Measurements from ENCODE around the gene ARFGAP2. TPM values are rescaled to one million over a fixed set of nuclear protein-coding genes. Genes with fewer than 3 reads are reported as not detected.
"Not testable (repeated sequence)": the region's sequence is repeated elsewhere in the genome, so short reads cannot be mapped to it uniquely, and the experiment has no call there.

ARFGAP2 gene
- total RNA-seq, 1 donor from 2014 or later = 73.6 TPM

DNA sequence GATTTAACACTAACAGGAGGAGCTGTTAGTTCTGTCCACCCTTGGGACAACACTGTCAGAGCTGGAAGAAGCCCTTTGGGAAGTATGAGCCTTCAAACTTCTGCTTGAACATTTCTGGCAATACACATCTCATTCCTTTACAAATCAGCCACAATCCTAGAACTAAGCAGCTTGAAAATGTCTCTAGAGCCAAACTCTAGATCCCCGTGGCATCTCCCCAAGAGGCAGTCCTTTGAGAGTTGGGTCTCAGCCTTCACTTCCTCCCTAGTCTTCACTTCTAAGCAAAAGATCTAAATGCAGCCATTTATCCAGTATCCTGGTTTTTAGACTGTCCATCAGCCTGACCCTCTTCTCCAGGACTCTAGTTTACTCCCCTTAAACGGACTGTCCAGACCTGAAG, 26.9 kb downstream of the ARFGAP2 start:
- no peak for DNase-seq (ENCODE audit: low read depth in 2 of 2)

- DNase-seq (ENCODE audit: low read depth in 2 of 2) = peak in 1 of 2 donors; percentile 25
These were observed 27.7 kb downstream of the ARFGAP2 start for GRCh38 chr11:47148903-47149531.

DNA sequence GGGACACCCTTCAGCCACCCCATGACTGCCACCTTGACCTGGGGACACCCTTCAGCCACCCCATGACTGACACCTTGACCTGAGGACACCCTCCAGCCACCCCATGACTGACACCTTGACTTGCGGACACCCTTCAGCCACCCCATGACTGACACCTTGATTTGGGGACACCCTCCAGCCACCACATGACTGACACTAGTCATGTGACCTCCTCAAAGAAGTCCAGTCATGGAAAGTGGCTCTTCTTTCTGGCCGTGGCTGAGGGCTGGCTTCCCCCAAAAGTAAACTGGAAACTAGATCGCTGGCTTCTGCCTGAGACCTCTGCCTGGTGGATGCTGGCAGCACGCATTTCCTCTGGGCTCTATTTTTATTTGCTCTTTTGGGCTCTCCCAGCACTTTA, 28.4 kb downstream of the ARFGAP2 start:
- DNase-seq (ENCODE audit: low read depth in 2 of 2) = no peak

- DNase-seq (ENCODE audit: low read depth in 2 of 2) = no peak
These were observed 29.0 kb downstream of the ARFGAP2 start for GRCh38 chr11:47147681-47148080.

DNA sequence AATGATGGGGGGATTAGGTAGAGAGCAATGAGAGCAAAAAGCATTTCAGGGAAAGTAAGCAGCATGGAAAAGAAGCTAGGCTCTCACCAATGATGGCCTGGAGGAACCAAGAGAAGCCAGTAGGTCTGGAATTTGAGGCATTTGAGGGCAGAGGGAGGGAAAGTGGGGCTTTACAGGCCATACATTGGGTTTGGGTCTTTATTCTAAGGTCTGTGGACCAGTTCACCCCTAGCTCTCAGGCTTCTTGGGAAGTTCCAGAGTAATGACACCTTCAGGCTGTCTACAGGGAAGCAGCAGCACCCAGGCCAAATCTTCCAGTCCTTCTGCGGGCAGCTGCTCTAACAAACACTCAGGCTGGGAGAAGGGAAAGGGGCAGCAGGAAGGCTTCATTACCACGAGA, 29.4 kb downstream of the ARFGAP2 start:
- DNase-seq (ENCODE audit: low read depth in 2 of 2) = no peak

- no peak for DNase-seq (ENCODE audit: low read depth in 2 of 2)
These were observed 32.1 kb downstream of the ARFGAP2 start for GRCh38 chr11:47144541-47144940.

DNA sequence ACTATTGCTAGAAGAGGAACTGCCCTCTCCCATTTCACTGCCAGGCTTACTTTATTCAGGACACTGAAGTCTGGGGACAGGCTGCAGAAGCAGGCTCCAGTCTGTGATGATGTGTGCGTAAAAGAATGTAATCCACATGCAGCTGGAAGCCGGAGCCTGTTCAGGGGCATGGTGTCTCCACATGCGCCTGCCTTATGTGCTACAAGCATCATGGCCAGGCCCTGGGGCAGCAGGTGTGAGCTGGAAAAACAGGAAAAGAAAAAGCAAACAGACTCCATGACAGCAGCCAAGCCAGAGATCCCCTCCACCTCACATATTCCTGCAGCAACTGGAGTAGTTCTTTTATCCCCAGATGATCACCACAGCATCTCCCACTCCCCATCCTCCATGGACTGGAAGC, 33.4 kb downstream of the ARFGAP2 start:
- peak in 1 of 2 donors; percentile 49 for DNase-seq (ENCODE audit: low read depth in 2 of 2)

DNA sequence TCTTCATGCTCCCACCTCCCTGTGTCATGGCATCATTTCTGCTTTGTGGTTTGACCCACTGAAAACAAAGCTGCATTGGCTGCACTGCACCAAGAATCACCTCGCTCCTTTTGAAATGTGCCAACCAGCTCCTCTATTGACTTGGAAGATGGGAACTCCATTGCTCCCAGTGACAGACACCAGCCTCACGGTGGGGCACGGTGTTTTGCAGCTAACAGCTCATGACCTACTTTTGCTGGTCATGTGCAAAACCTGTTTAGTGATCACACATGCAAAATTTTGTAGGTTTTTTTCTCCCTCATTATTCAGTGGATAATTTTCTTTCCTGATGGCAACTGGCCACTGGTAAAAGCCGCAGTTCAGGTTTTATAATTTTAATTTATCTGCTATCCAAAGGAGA, 36.8 kb downstream of the ARFGAP2 start:
- DNase-seq (ENCODE audit: low read depth in 2 of 2) = no peak

- DNase-seq (ENCODE audit: low read depth in 2 of 2) = no peak
These were observed 39.2 kb downstream of the ARFGAP2 start for GRCh38 chr11:47137476-47137875.

DNA sequence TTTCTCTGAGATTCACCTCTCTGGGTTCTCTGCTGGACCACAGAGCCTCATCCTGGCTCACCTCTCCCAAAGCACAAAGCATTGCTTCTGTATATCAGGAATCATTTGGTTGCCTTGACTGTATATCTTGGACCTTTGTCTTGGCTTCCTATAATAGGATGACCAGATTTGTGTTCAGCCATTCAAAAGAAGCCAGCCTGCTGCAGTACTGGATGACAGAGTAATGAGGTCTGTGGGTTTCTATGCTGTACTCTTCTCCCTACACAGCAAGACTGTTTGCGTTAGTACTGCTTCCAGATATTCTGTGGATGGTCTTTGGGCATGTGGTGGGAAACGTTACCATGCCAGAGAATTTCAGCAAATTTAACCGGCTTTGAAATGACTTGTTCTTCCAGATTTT, 39.8 kb downstream of the ARFGAP2 start:
- no peak for DNase-seq (ENCODE audit: low read depth in 2 of 2)

- no peak for DNase-seq (ENCODE audit: low read depth in 2 of 2)
These were observed 40.4 kb downstream of the ARFGAP2 start for GRCh38 chr11:47136327-47136726.

- DNase-seq (ENCODE audit: low read depth in 2 of 2) = no peak
These were observed 43.7 kb downstream of the ARFGAP2 start for GRCh38 chr11:47132981-47133380.

DNA sequence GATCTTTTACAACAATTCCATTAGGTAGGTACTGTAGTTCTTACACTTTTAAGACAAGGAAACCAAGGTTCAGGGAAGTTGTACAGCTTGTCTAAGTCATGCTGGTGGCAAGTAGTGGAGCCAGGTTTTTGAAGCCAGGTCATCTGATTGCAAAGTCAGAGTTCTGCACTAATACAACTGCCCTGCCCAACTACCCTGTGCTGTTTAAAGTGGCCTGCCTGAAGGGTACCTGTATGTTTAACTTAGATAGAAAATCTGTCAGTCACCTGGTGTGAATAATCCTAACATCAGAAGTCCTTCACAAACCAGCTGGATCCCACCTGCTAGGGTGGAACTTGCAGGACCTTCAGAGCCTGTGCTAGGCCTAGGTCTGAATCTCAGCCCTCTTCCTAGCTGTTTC, 44.2 kb downstream of the ARFGAP2 start:
- no peak for DNase-seq (ENCODE audit: low read depth in 2 of 2)

DNA sequence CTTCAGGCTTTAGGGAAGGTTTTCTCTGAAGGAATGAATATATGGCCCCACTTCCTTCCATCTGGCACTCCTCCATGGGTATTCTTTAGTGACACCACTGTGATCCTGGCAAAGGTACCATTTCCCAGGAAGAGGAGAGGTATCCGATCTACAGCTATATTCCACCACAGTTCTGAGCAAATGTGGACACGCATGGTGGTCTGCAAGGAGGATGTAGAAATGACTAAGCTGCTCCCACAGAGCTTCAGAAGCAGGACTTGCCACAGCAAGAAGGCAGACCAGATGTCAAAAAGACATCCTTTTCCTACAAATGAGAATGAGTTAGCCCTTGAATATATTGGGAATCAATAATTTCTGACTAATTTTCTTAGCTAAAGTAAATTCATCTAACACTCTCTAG, 45.5 kb downstream of the ARFGAP2 start:
- DNase-seq (ENCODE audit: low read depth in 2 of 2) = no peak

DNA sequence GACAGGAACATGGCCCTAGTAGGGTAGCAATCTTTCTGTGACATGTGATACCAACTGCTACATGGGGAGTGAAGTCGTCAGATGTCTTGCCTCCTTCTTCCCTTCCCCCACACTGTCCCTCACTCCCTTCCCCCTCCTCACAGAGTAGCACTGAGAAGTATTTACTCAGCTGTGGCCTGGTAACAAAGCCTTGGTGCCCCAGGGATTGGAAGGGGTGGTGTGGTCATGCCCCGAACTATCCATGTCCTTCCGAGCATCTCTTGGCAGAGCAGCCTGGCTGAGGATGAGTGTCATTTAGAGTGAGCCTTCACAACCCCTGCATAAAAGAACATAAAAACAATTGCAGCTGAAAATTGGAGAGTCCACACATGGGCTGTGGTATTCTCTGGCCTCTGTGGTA, 46.1 kb downstream of the ARFGAP2 start:
- no peak for DNase-seq (ENCODE audit: low read depth in 2 of 2)

- DNase-seq (ENCODE audit: low read depth in 2 of 2) = no peak
These were observed 49.5 kb downstream of the ARFGAP2 start for GRCh38 chr11:47127213-47127612.

DNA sequence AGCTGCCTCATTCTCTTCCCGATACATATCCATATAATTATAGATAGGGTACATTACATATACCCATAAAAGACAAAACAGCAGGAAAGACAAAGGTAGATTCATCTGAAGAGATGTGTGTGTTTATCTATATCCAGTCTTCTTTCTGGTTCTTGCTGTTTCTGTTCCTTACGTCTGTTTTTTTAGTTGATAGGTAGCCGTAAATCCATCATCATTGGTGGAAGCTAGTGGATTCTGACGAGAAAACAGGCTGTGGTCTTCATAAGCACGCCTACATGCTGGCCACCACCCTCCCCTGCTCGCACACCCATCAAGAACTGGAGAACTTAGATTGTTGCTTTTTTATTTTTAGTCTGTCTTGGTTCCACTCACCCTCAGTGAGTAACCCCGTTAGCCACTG, 51.6 kb downstream of the ARFGAP2 start:
- DNase-seq (ENCODE audit: low read depth in 2 of 2) = no peak

DNA sequence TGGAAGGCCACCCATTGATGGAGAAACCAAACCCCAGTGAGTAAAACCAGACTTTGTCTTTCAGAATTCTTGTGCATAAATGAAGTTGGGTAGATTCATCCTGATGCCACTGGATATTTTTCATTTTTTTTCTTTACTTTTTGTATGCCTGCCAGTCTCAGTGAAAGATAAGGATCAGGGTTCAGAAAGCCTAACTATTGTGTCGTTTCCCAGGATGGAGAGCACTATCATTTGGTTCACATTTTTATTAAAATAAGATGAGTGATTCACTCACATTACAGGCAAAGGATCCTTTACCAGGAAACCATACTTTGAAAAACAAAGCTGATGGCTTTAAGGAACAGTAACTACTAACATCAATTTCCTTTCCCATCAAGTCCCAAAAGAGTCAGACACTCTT, 52.0 kb downstream of the ARFGAP2 start:
- DNase-seq (ENCODE audit: low read depth in 2 of 2) = no peak

- no peak for DNase-seq (ENCODE audit: low read depth in 2 of 2)
These were observed 53.6 kb downstream of the ARFGAP2 start for GRCh38 chr11:47123094-47123493.

DNA sequence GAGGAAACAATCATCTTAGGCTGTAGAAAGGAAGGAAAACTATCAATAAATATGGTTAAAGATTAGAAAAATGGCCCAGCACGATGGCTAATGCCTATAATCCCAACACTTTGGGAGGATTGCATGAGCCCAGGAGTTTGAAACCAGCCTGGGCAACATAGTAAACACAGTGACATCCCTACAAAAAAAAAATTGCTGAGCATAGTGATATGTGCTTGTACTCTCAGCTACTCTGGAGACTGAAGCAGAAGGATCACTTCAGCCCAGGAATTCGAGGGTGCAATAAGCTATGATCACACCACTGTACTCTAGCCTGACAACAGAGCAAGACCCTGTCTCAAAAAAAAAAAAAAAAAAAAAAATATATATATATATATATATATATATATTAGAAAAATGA, 54.9 kb downstream of the ARFGAP2 start:
- no peak for DNase-seq (ENCODE audit: low read depth in 2 of 2)

DNA sequence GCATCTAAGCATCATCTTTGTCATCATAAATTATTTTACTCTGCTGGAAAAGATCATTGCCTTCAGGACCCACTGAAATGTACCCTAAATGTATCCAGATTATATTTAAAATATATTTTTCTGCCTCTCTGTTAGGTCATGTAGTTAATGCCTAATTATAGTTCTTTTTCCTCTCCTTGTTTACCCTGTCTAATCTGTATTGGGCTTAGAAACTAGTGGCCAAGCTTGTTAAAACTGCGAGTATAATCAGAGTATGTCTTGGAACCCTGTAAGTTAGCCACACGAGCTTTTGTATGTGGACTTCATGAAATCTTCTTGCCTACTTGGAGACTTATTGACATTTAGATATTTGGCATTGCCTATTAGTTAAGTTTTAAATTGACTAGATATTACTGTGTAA, 55.6 kb downstream of the ARFGAP2 start:
- DNase-seq (ENCODE audit: low read depth in 2 of 2) = no peak

GRCh38 chr11:47118958-47119688, 57.6 kb downstream of the ARFGAP2 start:
- DNase-seq (ENCODE audit: low read depth in 2 of 2) = not testable (repeated sequence)
